GM19023 (cell line): ENCODE measurements around the gene CALHM5.

Experiments
- ATAC-seq: cut with Tn5 transposase; IDR thresholded peaks from one replicate; pipeline ENCODE4 v1.9.1; 2021; ENCODE audit warnings: mild to moderate bottlenecking, moderate library complexity; ENCODE audit not compliant: unreplicated experiment

The CALHM5 gene

DNA sequence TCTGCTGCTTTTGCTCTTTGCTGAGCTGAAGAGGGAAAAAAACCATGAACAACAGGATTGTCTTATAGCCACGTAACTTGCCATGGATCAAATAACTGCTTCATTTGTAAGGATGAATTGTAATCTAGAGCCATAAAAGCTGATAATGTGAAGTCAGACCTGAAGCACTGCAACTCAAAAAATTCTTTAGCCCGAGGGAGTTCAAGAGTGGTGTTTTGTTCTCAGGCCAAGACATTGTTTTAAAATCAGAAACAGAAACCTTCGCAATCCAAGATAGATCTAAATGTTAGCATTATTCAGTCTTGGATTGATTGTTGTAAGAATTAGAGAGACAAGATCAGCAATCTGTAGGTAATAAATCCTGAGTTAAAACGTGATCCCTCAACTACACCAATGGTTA is 34.2 kb downstream of the CALHM5 start, which contains the start of gene TRAPPC3L:
TRAPPC3L (minus strand) TSS at position 34 of the 400 bp plus-strand sequence. CDS start 170 bp downstream, outside the sequence.
- no peak for ATAC-seq

DNA sequence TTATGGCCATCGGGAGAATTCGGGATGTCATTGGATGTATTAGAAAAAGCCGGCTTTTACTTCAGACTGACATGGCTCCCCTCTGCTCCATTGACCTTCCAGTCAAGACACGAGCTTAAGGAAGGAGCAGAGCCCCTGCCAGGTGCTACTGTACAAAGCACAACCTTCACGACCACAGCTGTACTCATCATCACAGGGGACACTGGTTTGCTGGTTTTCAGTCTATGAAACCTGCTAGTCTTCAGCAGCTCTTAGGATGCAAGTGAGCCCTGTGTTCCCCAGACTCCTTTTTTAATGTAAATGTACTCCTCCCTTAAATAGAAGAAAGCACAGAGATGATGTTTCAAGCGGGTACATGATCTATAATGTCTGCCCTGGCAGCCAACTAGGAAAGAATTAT is 35.9 kb downstream of the CALHM5 start:
- no peak for ATAC-seq

- ATAC-seq: no peak
These were observed 39.4 kb downstream of the CALHM5 start for GRCh38 chr6:116550796-116551195.

DNA sequence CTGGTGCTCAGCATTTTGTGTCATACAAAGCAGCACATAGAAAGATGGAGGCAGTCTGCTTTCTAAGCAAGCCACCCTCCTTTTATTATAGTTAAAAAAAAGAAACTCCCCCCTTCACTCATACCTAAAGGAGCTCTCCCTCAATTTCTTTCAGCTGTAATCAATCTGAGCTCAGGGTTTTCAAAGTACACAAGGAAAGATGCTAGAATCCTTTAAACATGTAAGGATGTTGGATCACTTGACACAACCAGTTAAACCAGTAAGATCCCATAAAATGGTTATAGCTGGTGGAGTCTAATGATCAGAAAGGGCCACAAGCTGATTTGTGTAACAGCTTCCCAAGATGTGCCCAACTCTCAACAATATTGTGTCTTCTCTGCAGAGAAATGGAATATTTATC is 42.0 kb downstream of the CALHM5 start, which contains the start of gene CALHM4:
CALHM4 (plus strand) TSS at position 301 of the 400 bp plus-strand sequence; CDS start at position 344, 43 bp downstream.
- ATAC-seq: no peak

DNA sequence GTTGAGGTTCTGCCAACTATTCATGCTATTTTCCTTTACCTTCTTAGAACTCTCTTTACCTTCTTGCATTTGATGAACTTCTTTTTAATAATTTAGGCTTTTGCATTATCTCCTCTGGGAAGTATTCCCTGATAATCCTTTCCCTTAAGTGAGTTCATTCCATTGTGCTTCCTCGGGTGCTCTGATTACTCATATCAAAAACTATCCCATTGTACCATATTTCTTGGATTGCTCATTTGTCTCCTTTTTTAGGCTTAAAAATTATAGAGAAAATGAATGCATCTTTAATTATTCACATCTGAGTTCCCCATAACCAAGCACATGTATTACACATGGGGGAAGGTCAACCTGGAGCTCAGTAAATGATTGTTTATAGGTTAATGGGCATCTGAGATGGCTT is 44.6 kb downstream of the CALHM5 start:
- ATAC-seq: no peak

DNA sequence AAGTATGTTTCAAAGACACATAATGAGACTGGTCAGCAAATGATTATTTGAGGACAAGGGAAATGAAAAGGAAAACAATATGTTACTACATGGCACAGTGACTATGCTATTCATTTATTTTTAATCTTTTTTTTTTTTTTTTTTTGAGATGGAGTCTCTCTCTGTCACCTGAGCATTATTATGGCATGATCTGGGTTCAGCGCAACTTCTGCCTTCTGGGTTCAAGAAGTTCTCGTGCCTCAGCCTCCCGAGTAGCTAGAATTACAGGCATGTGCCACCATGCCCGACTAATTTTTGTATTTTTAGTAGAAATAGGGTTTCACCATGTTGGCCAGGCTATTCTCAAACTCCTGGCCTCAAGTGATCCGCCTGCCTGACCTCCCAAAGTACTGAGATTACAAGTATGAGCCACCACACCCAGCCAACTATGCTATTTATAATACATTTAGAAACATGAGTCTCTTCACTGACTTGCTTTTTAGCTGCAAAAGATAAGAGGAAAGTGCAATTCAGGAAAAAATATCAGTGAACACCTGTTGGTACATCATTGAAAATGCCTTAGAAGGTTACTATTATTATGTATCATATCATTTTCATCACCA is 45.5 kb downstream of the CALHM5 start:
- ATAC-seq: no peak

- no peak for ATAC-seq
These were observed 46.5 kb downstream of the CALHM5 start for GRCh38 chr6:116557893-116558292.

- no peak for ATAC-seq
These were observed 48.7 kb downstream of the CALHM5 start for GRCh38 chr6:116560130-116560529.

DNA sequence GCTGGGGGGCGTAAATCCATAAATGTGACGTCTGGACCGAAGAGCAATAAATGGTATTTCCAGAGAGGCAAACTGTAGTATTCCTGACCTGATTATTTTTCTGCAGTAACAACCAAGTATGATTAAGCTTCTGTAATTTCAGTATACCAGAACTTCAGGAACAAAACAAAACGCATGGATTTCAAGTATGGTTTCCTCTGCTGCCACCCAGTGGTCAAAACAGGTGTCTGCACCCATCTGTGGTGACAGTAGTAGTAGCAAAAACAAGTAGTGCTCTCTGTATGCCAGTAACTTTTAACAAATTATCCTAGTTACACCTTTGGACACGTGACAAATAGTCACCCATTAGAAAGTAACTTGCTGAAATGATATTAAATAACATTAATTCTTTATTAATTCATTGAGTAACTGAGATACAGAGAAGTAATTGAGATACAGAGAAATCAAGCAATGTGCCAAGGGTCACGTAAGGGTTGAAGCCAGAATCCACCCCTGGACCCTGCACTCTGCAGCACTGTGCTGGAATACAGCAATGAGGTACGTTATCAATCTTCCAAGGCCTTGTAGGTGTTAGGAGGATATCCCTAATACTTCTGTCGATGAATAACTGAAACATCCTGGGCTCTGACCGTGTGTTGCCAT is 50.1 kb downstream of the CALHM5 start:
- ATAC-seq: no peak

GRCh38 chr6:116562019-116562403 is 50.6 kb downstream of the CALHM5 start:
- no peak for ATAC-seq

DNA sequence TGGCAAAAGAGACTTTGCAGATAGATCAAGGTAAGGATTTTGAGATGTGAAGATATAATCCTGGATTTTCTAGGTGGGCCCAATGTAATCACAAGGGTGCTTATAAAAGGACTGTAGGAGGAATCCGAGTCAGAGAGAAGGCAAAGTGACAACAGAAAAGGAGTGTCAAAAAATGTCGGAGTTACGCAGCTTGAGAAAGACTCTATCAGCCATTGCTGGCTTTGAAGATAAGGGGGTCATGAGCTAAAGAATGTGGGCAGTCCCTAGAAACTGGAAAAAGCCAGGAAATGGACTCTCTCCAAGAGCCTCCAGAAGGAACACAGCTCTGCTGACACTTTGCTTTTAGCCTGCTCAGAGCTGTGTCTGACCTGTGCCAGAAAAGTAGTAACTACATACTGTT is 51.2 kb downstream of the CALHM5 start:
- no peak for ATAC-seq

GRCh38 chr6:116563830-116564229 is 52.4 kb downstream of the CALHM5 start:
- ATAC-seq: no peak

- ATAC-seq: no peak
These were observed 52.9 kb downstream of the CALHM5 start for GRCh38 chr6:116564311-116564710.

DNA sequence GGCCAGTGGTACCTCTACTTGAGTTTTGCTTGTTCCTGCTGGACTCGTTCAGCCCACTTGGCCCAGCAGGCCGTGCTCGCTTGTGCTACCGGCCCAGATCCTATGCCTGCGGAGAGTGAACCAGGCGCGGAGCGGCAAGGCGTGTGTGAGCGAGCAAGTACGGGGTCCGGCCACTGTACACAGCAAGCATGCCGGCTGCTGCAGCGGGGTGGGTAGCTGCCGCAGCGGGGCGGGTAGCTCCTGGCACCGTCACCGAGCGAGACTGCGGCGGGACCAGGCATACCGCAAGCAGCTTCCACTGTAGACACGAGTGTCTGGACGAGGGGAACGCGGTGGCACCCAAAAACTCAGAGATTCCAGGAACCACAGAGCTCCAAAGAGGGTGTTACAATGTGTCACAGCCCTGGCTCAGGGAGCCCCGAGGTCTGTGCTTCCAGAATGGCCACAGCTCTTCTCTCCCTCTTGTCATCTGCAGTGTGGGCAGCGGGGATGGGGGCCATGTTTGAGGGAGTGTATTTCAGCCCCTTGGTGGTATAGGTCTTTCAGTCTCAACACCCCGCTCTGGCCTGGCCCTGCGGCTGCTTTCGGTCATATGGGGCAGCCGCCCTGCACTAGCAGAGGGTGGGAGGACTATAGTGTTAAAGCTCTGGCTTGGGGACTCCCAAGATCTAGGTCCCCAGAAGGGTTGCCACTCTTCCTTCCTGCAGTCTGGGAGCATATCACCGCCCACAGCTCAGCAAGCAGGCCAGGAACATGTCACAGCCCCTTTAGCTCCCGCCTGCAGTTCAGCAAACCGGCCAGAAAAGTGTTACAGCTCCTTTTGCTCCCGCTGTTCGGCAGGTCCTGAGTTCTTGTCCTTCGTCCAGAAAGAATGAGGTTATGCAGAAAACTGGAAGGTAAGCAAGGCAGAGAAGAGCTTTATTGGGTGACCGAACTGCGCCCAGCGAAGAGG is 53.8 kb downstream of the CALHM5 start:
- peak; percentile 44 for ATAC-seq

GRCh38 chr6:116568111-116568510 is 56.7 kb downstream of the CALHM5 start:
- ATAC-seq: no peak

GRCh38 chr6:116568821-116569755 is 57.6 kb downstream of the CALHM5 start:
- ATAC-seq: no peak

GRCh38 chr6:116570856-116571682 is 59.6 kb downstream of the CALHM5 start, which contains the start of gene RWDD1:
Gene RWDD1, plus strand, starts transcription at chr6:116571504. Its CDS starts 79 bp downstream, at chr6:116571583.
- peak; percentile 95 for ATAC-seq

- no peak for ATAC-seq
These were observed 60.2 kb downstream of the CALHM5 start for GRCh38 chr6:116571683-116572000.

GRCh38 chr6:116572162-116572561 is 60.7 kb downstream of the CALHM5 start:
- ATAC-seq: no peak
